Measurements from ENCODE around the gene CACNA1E. TPM values are rescaled to one million over a fixed set of nuclear protein-coding genes. Genes with fewer than 3 reads are reported as not detected.

Gene CACNA1E
- total RNA-seq, 1 experiment from 2014 or later = 0.46 TPM

DNA sequence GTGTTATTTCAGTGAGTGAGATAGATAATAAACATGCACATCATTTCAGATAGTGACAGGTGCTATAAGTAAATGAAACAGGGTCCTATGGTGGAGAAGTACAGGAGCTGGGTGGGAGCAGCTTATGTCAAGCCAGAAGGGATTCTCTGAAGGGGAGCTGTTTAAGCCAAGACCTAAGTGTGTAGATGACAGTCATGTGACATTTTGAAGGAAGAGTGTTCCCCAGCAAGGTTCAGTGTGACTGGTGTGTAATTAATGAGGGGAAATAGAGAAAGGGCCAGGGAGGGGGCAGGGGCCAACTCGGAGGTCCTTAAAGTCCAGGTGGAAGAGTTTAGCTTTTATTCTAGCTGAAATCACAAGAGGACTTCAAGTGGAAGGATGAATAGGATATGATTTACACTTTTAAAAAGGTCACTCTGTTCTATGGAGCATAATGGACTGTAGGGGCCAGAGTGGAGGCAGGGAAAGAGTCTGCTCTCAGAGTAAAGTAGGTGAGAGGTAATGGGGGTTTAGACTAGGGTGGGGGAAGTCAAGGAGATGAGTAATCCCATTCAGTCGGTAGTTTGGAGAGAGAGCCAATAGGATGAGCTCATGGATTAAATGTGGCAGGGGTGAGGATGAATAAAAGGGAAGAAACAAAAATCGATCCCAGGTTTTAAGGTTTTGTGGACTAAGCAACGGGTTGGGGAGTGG is 243.1 kb downstream of the CACNA1E start:
- Histone ChIP-seq H3K79me2 (ENCODE audit: insufficient read depth, low read length) (no peaks in the 10 kb centered on the region), H3K56ac (ENCODE audit: insufficient read length, low read depth, low read length) (no peak overlapping the region), H2BK12ac (ENCODE audit: insufficient read length, low read depth, low read length) (no peak overlapping the region), H2BK5ac (ENCODE audit: insufficient read length, low read length) (no peak overlapping the region), H3K79me1 (ENCODE audit: insufficient read depth, low read depth, low read length, poor library complexity, severe bottlenecking) (no peaks in the 10 kb centered on the region), H4K8ac (replicated peaks; ENCODE audit: insufficient read length, low read depth, low read length) (no peak overlapping the region), H3K9ac (ENCODE audit: extremely low read depth, insufficient read length, low read length) (no peak overlapping the region), H3K9me3 (ENCODE audit: control insufficient read depth, low read depth, low read length) (no peaks in the 10 kb centered on the region), H3K27ac (ENCODE audit: insufficient read length, low read depth, low read length) (no peak overlapping the region), H3K27me3 (ENCODE audit: insufficient read depth, low read length) (no peaks in the 10 kb centered on the region), H2AK5ac (ENCODE audit: insufficient read length, low read length) (no peak overlapping the region), H3K14ac (ENCODE audit: insufficient read depth, low read length) (no peak overlapping the region), H2BK15ac (ENCODE audit: low read depth, low read length) (no peak overlapping the region), H2BK120ac (ENCODE audit: low read depth, low read length, poor library complexity, severe bottlenecking) (no peak overlapping the region), H4K20me1 (ENCODE audit: control insufficient read depth, insufficient read depth, insufficient read length) (no peaks in the 10 kb centered on the region), H4K5ac (ENCODE audit: insufficient read length, low read depth, low read length) (no peak overlapping the region), H3T11ph (ENCODE audit: low read length) (no peak overlapping the region), H3K18ac (ENCODE audit: insufficient read length, low read depth, low read length) (no peak overlapping the region), H3K4me2 (ENCODE audit: insufficient read depth, insufficient read length, low read length) (no peak overlapping the region), H3K23me2 (ENCODE audit: insufficient read length, low read depth, low read length, poor library complexity, severe bottlenecking) (no peaks in the 10 kb centered on the region), H3K4ac (ENCODE audit: low read depth, low read length) (no peak overlapping the region), H2AFZ (ENCODE audit: low read length) (no peak overlapping the region), H3K4me1 (ENCODE audit: insufficient read depth, low read length) (no peaks in the 10 kb centered on the region), H4K91ac (ENCODE audit: insufficient read length, low read depth, low read length) (no peak overlapping the region), H3K23ac (ENCODE audit: insufficient read length, low read depth, low read length) (no peak overlapping the region), H2BK20ac (ENCODE audit: low read depth, low read length, poor library complexity, severe bottlenecking) (no peak overlapping the region)
- Mint-ChIP-seq H3K4me3 (no peak overlapping the region), H3K27ac (no peak overlapping the region; a peak in 1 of 7 replicates), H3K4me1 (peaks cover 7 to 9% of the 10 kb centered on the region in 2 experiments; a peak in 3 of 4 replicates), H3K36me3 (ENCODE audit: insufficient read depth in 1 of 3, low read depth in 3 of 3) (no peaks in the 10 kb centered on the region), H3K9me3 (no peaks in the 10 kb centered on the region; a peak in 1 of 5 replicates), H3K27me3 (ENCODE audit: low read depth) (no peaks in the 10 kb centered on the region; the same call in 1 of the 2 replicates)
- DNase-seq = no peak
- WGBS (ENCODE audit: extremely low coverage, insufficient read length, low lambda C conversion rate) = no CpG with 5 or more reads among the region's 4 CpGs
- TF ChIP-seq, protein P1, sequence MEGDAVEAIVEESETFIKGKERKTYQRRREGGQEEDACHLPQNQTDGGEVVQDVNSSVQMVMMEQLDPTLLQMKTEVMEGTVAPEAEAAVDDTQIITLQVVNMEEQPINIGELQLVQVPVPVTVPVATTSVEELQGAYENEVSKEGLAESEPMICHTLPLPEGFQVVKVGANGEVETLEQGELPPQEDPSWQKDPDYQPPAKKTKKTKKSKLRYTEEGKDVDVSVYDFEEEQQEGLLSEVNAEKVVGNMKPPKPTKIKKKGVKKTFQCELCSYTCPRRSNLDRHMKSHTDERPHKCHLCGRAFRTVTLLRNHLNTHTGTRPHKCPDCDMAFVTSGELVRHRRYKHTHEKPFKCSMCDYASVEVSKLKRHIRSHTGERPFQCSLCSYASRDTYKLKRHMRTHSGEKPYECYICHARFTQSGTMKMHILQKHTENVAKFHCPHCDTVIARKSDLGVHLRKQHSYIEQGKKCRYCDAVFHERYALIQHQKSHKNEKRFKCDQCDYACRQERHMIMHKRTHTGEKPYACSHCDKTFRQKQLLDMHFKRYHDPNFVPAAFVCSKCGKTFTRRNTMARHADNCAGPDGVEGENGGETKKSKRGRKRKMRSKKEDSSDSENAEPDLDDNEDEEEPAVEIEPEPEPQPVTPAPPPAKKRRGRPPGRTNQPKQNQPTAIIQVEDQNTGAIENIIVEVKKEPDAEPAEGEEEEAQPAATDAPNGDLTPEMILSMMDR (conservative IDR thresholded peaks at IDR 0.05) = no peak
